HG03135 (cell line): ENCODE data around the gene TMEM139.
A peak's percentile ranks its signal among the peaks of the same experiment; 100 is the strongest.

Experiments used
- ATAC-seq: cut with Tn5 transposase; IDR thresholded peaks from one replicate; pipeline ENCODE4 v1.9.1; 2021; ENCODE audit warnings: mild to moderate bottlenecking, moderate library complexity; ENCODE audit not compliant: unreplicated experiment

TMEM139 gene

GRCh38 chr7:143284591-143285469 lies at the start of gene TMEM139:
TMEM139 (plus strand) TSS chr7:143284958; CDS start chr7:143285958, 1,000 bp downstream.
- no peak for ATAC-seq

GRCh38 chr7:143235561-143235960 lies 49.2 kb upstream of the TMEM139 start:
- ATAC-seq, result no peak

GRCh38 chr7:143236408-143236990 lies 48.3 kb upstream of the TMEM139 start:
- ATAC-seq, result no peak

GRCh38 chr7:143237366-143237765 lies 47.4 kb upstream of the TMEM139 start:
- no peak for ATAC-seq

GRCh38 chr7:143238289-143238980 lies 46.3 kb upstream of the TMEM139 start:
- ATAC-seq, result no peak

- no peak for ATAC-seq
Observed at GRCh38 chr7:143239813-143240212, 44.9 kb upstream of the TMEM139 start.

- ATAC-seq, result peak; percentile 97
Observed at GRCh38 chr7:143240291-143241168, 44.2 kb upstream of the TMEM139 start.

GRCh38 chr7:143242306-143242705 lies 42.5 kb upstream of the TMEM139 start:
- no peak for ATAC-seq

- no peak for ATAC-seq
Observed at GRCh38 chr7:143243111-143243510, 41.6 kb upstream of the TMEM139 start.

GRCh38 chr7:143243614-143244013 lies 41.1 kb upstream of the TMEM139 start:
- no peak for ATAC-seq

- ATAC-seq, result no peak
Observed at GRCh38 chr7:143244321-143244720, 40.4 kb upstream of the TMEM139 start.

GRCh38 chr7:143245123-143245522 lies 39.6 kb upstream of the TMEM139 start:
- no peak for ATAC-seq

GRCh38 chr7:143247372-143247771 lies 37.4 kb upstream of the TMEM139 start:
- ATAC-seq, result no peak

- no peak for ATAC-seq
Observed at GRCh38 chr7:143248761-143249354, 35.9 kb upstream of the TMEM139 start.

GRCh38 chr7:143250199-143250598 lies 34.6 kb upstream of the TMEM139 start:
- no peak for ATAC-seq

- no peak for ATAC-seq
Observed at GRCh38 chr7:143250822-143251221, 33.9 kb upstream of the TMEM139 start.

GRCh38 chr7:143252006-143252405 lies 32.8 kb upstream of the TMEM139 start:
- ATAC-seq, result no peak

- ATAC-seq, result no peak
Observed at GRCh38 chr7:143255564-143255963, 29.2 kb upstream of the TMEM139 start.

- ATAC-seq, result no peak
Observed at GRCh38 chr7:143256325-143256724, 28.4 kb upstream of the TMEM139 start.

GRCh38 chr7:143256932-143257331 lies 27.8 kb upstream of the TMEM139 start:
- ATAC-seq, result peak; percentile 89
